ENCODE measurements around the gene ROR1. TPM values are rescaled to one million over a fixed set of nuclear protein-coding genes. Genes with fewer than 3 reads are reported as not detected.

ROR1 gene
- total and polyA plus RNA-seq, 2 donors (not counting 1 experiment from before 2014, with no cell fraction given) = 0.46 to 16.0 TPM

GRCh38 chr1:63896755-63897154 lies 122.9 kb downstream of the ROR1 start:
- POLR2A ChIA-PET = no interaction called here
- TF ChIP-seq EZH2 (IDR thresholded peaks at IDR 0.05; ENCODE audit: borderline replicate concordance, insufficient read depth, low read depth, low read length, poor library complexity, severe bottlenecking) = no peak
- TF ChIP-seq CTCF (IDR thresholded peaks at IDR 0.05) = no peak
- Mint-ChIP-seq H3K4me1 (peaks cover 26% of the 10 kb centered on the region), H3K27ac (no peak overlapping the region), H3K9me3 (ENCODE audit: insufficient read depth) (no peaks in the 10 kb centered on the region), H3K27me3 (peaks cover 34% of the 10 kb centered on the region), H3K4me3 (no peak overlapping the region)
- Histone ChIP-seq H4K20me1 (ENCODE audit: control insufficient read depth, insufficient read depth, low read length, poor library complexity, severe bottlenecking) (no peaks in the 10 kb centered on the region), H3K4me2 (replicated peaks; ENCODE audit: low read depth, low read length, poor library complexity, severe bottlenecking) (no peak overlapping the region), H3K36me3 (replicated peaks in 1 of 2; ENCODE audit: control extremely low read depth in 1 of 2, control insufficient read depth in 1 of 2, extremely low read depth in 1 of 2, insufficient read depth in 2 of 2, low read length in 1 of 2) (no peaks in the 10 kb centered on the region), H3K79me2 (ENCODE audit: control insufficient read depth, insufficient read depth, low read length) (no peaks in the 10 kb centered on the region), H3K4me3 (ENCODE audit: control extremely low read depth in 1 of 5, extremely low read depth in 1 of 5, insufficient read depth in 1 of 5, low read depth in 2 of 5, low read length in 4 of 5) (no peak overlapping the region), H2AFZ (ENCODE audit: insufficient read depth, low read depth, low read length, poor library complexity, severe bottlenecking) (no peak overlapping the region), H3K9ac (ENCODE audit: low read length) (no peak overlapping the region), H3K27me3 (replicated peaks in 1 of 4; ENCODE audit: control extremely low read depth in 1 of 4, control insufficient read depth in 3 of 4, insufficient read depth in 4 of 4, low read length in 3 of 4) (peaks cover 0 to 18% (median 3%) of the 10 kb centered on the region in 4 experiments), H3K9me3 (ENCODE audit: control extremely low read depth in 1 of 3, control insufficient read depth in 2 of 3, insufficient read depth in 1 of 3, low read length in 2 of 3) (peaks cover 3 to 6% (median 3%) of the 10 kb centered on the region in 3 donors), H3K27ac (ENCODE audit: low read length in 2 of 2) (no peak overlapping the region), H3K4me1 (ENCODE audit: control insufficient read depth in 2 of 2, insufficient read depth in 2 of 2, low read length in 2 of 2) (peaks cover 19 to 23% of the 10 kb centered on the region in 2 donors)
- WGBS (ENCODE audit: insufficient coverage) = no CpG with 5 or more reads among the region's 2 CpGs
- intact Hi-C loops (cut with micrococcal nuclease) = loop anchor here (10.0 kb wide), 1 partner anchor 302 kb away; the partner anchor contains the start of gene PGM1
- DNase-seq = no peak
- no peak for ATAC-seq (ENCODE audit: low read depth)
- CTCF ChIA-PET = interaction anchor here (1.3 to 1.6 kb wide), 2 partner anchors 121 to 205 kb away, joined by 3 to 4 read pairs; no protein-coding TSS in a partner anchor

- DNase-seq (no peak), ATAC-seq (ENCODE audit: low read depth) (no peak)
- WGBS (ENCODE audit: insufficient coverage) = 93% methylated on average over 6 of the region's 6 CpGs
- POLR2A ChIA-PET = no interaction called here
- Mint-ChIP-seq H3K9me3 (ENCODE audit: insufficient read depth) (no peaks in the 10 kb centered on the region), H3K27ac (no peak overlapping the region), H3K4me1 (peaks cover 8% of the 10 kb centered on the region), H3K4me3 (no peak overlapping the region), H3K27me3 (peaks cover 46% of the 10 kb centered on the region)
- peaks cover 0 to 22% (median 5%) of the 10 kb centered on the region in 4 experiments for H3K27me3 ChIP-seq (replicated peaks in 1 of 4; ENCODE audit: control extremely low read depth in 1 of 4, control insufficient read depth in 3 of 4, insufficient read depth in 4 of 4, low read length in 3 of 4)
- no peaks in the 10 kb centered on the region for H4K20me1 ChIP-seq (ENCODE audit: control insufficient read depth, insufficient read depth, low read length, poor library complexity, severe bottlenecking)
- intact Hi-C loops (cut with micrococcal nuclease) = loop anchor here (10.0 kb wide), 1 partner anchor 304 kb away; the partner anchor contains the start of gene PGM1
- no peak overlapping the region for H3K27ac ChIP-seq (ENCODE audit: low read length in 2 of 2)
- H2AFZ ChIP-seq (ENCODE audit: insufficient read depth, low read depth, low read length, poor library complexity, severe bottlenecking) = no peak overlapping the region
- no peak for TF ChIP-seq EZH2 (IDR thresholded peaks at IDR 0.05; ENCODE audit: borderline replicate concordance, insufficient read depth, low read depth, low read length, poor library complexity, severe bottlenecking)
- H3K4me3 ChIP-seq (ENCODE audit: control extremely low read depth in 1 of 5, extremely low read depth in 1 of 5, insufficient read depth in 1 of 5, low read depth in 2 of 5, low read length in 4 of 5) = no peak overlapping the region
- H3K9ac ChIP-seq (ENCODE audit: low read length) = no peak overlapping the region
- peaks cover 3 to 6% (median 3%) of the 10 kb centered on the region in 3 donors for H3K9me3 ChIP-seq (ENCODE audit: control extremely low read depth in 1 of 3, control insufficient read depth in 2 of 3, insufficient read depth in 1 of 3, low read length in 2 of 3)
- no peaks in the 10 kb centered on the region for H3K36me3 ChIP-seq (replicated peaks in 1 of 2; ENCODE audit: control extremely low read depth in 1 of 2, control insufficient read depth in 1 of 2, extremely low read depth in 1 of 2, insufficient read depth in 2 of 2, low read length in 1 of 2)
- CTCF ChIA-PET = no interaction called here
- H3K4me2 ChIP-seq (replicated peaks; ENCODE audit: low read depth, low read length, poor library complexity, severe bottlenecking) = no peak overlapping the region
- H3K4me1 ChIP-seq (ENCODE audit: control insufficient read depth in 2 of 2, insufficient read depth in 2 of 2, low read length in 2 of 2) = peaks cover under 1 to 4% of the 10 kb centered on the region in 2 donors
- no peaks in the 10 kb centered on the region for H3K79me2 ChIP-seq (ENCODE audit: control insufficient read depth, insufficient read depth, low read length)
Observed at GRCh38 chr1:63898428-63899196, 124.8 kb downstream of the ROR1 start.
